ENCODE results near the gene NRXN3. TPM values are rescaled to one million over a fixed set of nuclear protein-coding genes. Genes with fewer than 3 reads are reported as not detected.

The NRXN3 gene
- polyA plus RNA-seq, 1 donor (not counting 4 experiments of a cell fraction or from before 2014, with no cell fraction given), result 0.89 TPM

DNA sequence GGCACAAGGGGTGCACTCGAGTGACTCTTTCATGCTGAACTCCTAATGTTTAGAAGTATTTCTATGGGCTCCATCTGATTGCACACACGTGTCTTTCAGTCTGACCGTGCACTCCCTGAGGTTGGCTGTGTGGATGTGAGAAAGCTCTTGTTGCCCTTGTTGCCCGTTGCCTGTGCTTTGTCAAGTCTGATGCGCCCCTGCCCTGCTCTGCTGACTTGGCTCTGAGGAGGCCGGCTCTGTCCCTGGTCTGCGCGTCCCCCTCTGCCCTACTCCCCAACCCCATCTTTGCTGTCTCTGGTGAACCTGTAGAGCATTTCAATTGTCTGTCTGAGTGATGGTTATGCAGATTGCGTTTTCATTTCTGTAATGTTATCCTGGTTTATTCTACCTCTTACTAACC lies 802.3 kb downstream of the NRXN3 start:
- Histone ChIP-seq H3K4me1 (ENCODE audit: control insufficient read depth, extremely low read depth, insufficient read depth, low read length) (peaks cover 2% of the 10 kb centered on the region), H3K36me3 (ENCODE audit: control insufficient read depth in 2 of 2, extremely low read depth in 1 of 2, insufficient read depth in 2 of 2, low read length in 2 of 2) (no peaks in the 10 kb centered on the region), H3K4me3 (ENCODE audit: control insufficient read depth in 2 of 3, extremely low read depth in 1 of 3, insufficient read depth in 2 of 3, low read depth in 1 of 3, low read length in 3 of 3) (no peak overlapping the region), H2AFZ (ENCODE audit: control insufficient read depth, low read length) (no peak overlapping the region), H3K27me3 (ENCODE audit: control insufficient read depth, extremely low read depth, insufficient read depth, low read length) (no peaks in the 10 kb centered on the region), H3K79me2 (ENCODE audit: control insufficient read depth, insufficient read depth, low read length) (no peaks in the 10 kb centered on the region), H3K9me3 (ENCODE audit: control insufficient read depth, low read depth, low read length) (no peaks in the 10 kb centered on the region), H3K4me2 (ENCODE audit: control insufficient read depth, extremely low read depth, insufficient read depth, low read depth, low read length) (no peak overlapping the region), H4K20me1 (ENCODE audit: control insufficient read depth, extremely low read depth, insufficient read depth, low read length) (no peaks in the 10 kb centered on the region), H3K9ac (ENCODE audit: control insufficient read depth, extremely low read depth, insufficient read depth, low read length) (no peak overlapping the region), H3K27ac (ENCODE audit: control insufficient read depth, insufficient read depth, low read length) (no peak overlapping the region), H3K9me1 (ENCODE audit: control insufficient read depth, extremely low read depth, insufficient read depth, low read length) (no peaks in the 10 kb centered on the region)
- DNase-seq (ENCODE audit: low read depth, low spot score), result no peak
- TF ChIP-seq EZH2 (IDR thresholded peaks at IDR 0.05; ENCODE audit: low read length), result no peak
- TF ChIP-seq, protein P1, sequence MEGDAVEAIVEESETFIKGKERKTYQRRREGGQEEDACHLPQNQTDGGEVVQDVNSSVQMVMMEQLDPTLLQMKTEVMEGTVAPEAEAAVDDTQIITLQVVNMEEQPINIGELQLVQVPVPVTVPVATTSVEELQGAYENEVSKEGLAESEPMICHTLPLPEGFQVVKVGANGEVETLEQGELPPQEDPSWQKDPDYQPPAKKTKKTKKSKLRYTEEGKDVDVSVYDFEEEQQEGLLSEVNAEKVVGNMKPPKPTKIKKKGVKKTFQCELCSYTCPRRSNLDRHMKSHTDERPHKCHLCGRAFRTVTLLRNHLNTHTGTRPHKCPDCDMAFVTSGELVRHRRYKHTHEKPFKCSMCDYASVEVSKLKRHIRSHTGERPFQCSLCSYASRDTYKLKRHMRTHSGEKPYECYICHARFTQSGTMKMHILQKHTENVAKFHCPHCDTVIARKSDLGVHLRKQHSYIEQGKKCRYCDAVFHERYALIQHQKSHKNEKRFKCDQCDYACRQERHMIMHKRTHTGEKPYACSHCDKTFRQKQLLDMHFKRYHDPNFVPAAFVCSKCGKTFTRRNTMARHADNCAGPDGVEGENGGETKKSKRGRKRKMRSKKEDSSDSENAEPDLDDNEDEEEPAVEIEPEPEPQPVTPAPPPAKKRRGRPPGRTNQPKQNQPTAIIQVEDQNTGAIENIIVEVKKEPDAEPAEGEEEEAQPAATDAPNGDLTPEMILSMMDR (optimal IDR thresholded peaks at IDR 0.05 in 1 of 3, IDR thresholded peaks at IDR 0.05 in 1 of 3, conservative IDR thresholded peaks at IDR 0.05 in 1 of 3; ENCODE audit: extremely low read depth in 1 of 3, insufficient read depth in 2 of 3, low read length in 3 of 3), result no peak
- dilution Hi-C loops (cut with MboI; ENCODE audit: extremely low pct_ligation_motif_present, low sequenced_read_pairs), result loop anchor here (25.0 kb wide), 1 partner anchor 1890 kb away; no protein-coding TSS in a partner anchor
- no peak for FAIRE-seq

DNA sequence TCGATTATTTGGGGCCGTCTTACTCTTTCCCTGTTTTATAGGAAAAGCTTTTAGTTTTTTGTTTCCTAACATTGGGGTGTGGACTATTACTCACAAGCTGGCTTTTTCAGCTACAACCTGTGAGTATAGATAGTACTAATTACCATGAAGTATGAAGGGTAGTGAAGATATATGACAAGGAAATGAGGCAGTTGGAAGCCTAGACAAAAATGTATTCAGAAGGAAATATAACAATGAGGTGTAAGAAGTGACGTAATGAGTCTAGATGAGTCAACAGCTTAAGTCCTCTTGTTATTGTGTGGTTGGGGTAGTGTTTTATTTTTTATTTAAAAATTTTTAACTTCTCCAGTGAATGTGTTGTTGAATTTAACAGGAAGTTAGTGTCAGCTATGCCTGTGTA lies 804.5 kb downstream of the NRXN3 start:
- Histone ChIP-seq H4K20me1 (ENCODE audit: control insufficient read depth, extremely low read depth, insufficient read depth, low read length) (no peaks in the 10 kb centered on the region), H3K36me3 (ENCODE audit: control insufficient read depth in 2 of 2, extremely low read depth in 1 of 2, insufficient read depth in 2 of 2, low read length in 2 of 2) (no peaks in the 10 kb centered on the region), H3K9me3 (ENCODE audit: control insufficient read depth, low read depth, low read length) (no peaks in the 10 kb centered on the region), H3K4me1 (ENCODE audit: control insufficient read depth, extremely low read depth, insufficient read depth, low read length) (peaks cover 2% of the 10 kb centered on the region), H3K79me2 (ENCODE audit: control insufficient read depth, insufficient read depth, low read length) (no peaks in the 10 kb centered on the region), H3K27ac (ENCODE audit: control insufficient read depth, insufficient read depth, low read length) (no peak overlapping the region), H3K27me3 (ENCODE audit: control insufficient read depth, extremely low read depth, insufficient read depth, low read length) (no peaks in the 10 kb centered on the region), H2AFZ (ENCODE audit: control insufficient read depth, low read length) (peak overlapping the region; percentile 28), H3K4me2 (ENCODE audit: control insufficient read depth, extremely low read depth, insufficient read depth, low read depth, low read length) (peak overlapping the region; percentile 53), H3K9ac (ENCODE audit: control insufficient read depth, extremely low read depth, insufficient read depth, low read length) (no peak overlapping the region), H3K4me3 (ENCODE audit: control insufficient read depth in 2 of 3, extremely low read depth in 1 of 3, insufficient read depth in 2 of 3, low read depth in 1 of 3, low read length in 3 of 3) (no peak overlapping the region), H3K9me1 (ENCODE audit: control insufficient read depth, extremely low read depth, insufficient read depth, low read length) (no peaks in the 10 kb centered on the region)
- FAIRE-seq (no peak), DNase-seq (ENCODE audit: low read depth, low spot score) (no peak)
- TF ChIP-seq EZH2 (IDR thresholded peaks at IDR 0.05; ENCODE audit: low read length), result no peak
- dilution Hi-C loops (cut with MboI; ENCODE audit: extremely low pct_ligation_motif_present, low sequenced_read_pairs), result loop anchor here (25.0 kb wide), 1 partner anchor 1888 kb away; no protein-coding TSS in a partner anchor

DNA sequence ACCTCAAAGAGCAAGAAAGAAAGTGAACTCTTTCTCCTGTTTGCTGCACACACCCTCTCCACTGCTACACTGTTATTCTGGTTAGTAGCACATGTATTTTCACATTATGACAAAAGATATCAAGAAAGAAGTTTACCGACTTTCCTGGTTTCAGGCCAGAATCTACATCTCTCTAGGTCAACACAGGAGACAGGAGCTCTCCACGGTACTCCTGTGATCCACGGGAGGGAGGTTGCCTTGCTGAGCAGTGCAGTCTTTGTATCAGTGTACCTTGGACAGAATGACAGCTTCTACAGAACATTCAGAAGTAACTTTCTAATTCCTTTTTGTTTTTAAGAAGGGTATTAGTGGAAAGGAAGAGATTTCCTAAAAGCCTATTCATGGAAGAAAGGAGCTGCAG lies 805.6 kb downstream of the NRXN3 start:
- dilution Hi-C loops (cut with MboI; ENCODE audit: extremely low pct_ligation_motif_present, low sequenced_read_pairs), result no loop called here
- H3K4me1 ChIP-seq (ENCODE audit: control insufficient read depth, extremely low read depth, insufficient read depth, low read length), result peaks cover 2% of the 10 kb centered on the region
- FAIRE-seq (no peak), DNase-seq (ENCODE audit: low read depth, low spot score) (no peak)
- no peak overlapping the region for H3K27ac ChIP-seq (ENCODE audit: control insufficient read depth, insufficient read depth, low read length)
- TF ChIP-seq EZH2 (IDR thresholded peaks at IDR 0.05; ENCODE audit: low read length), result no peak
- TF ChIP-seq, protein P1 (optimal IDR thresholded peaks at IDR 0.05 in 1 of 3, IDR thresholded peaks at IDR 0.05 in 1 of 3, conservative IDR thresholded peaks at IDR 0.05 in 1 of 3; ENCODE audit: extremely low read depth in 1 of 3, insufficient read depth in 2 of 3, low read length in 3 of 3), result no peak
- no peaks in the 10 kb centered on the region for H3K36me3 ChIP-seq (ENCODE audit: control insufficient read depth in 2 of 2, extremely low read depth in 1 of 2, insufficient read depth in 2 of 2, low read length in 2 of 2)
- no peak overlapping the region for H3K4me2 ChIP-seq (ENCODE audit: control insufficient read depth, extremely low read depth, insufficient read depth, low read depth, low read length)
- no peak overlapping the region for H2AFZ ChIP-seq (ENCODE audit: control insufficient read depth, low read length)
- no peaks in the 10 kb centered on the region for H3K79me2 ChIP-seq (ENCODE audit: control insufficient read depth, insufficient read depth, low read length)
- H3K4me3 ChIP-seq (ENCODE audit: control insufficient read depth in 2 of 3, extremely low read depth in 1 of 3, insufficient read depth in 2 of 3, low read depth in 1 of 3, low read length in 3 of 3), result no peak overlapping the region
- no peaks in the 10 kb centered on the region for H3K9me1 ChIP-seq (ENCODE audit: control insufficient read depth, extremely low read depth, insufficient read depth, low read length)
- no peak overlapping the region for H3K9ac ChIP-seq (ENCODE audit: control insufficient read depth, extremely low read depth, insufficient read depth, low read length)
- no peaks in the 10 kb centered on the region for H4K20me1 ChIP-seq (ENCODE audit: control insufficient read depth, extremely low read depth, insufficient read depth, low read length)
- H3K9me3 ChIP-seq (ENCODE audit: control insufficient read depth, low read depth, low read length), result no peaks in the 10 kb centered on the region
- H3K27me3 ChIP-seq (ENCODE audit: control insufficient read depth, extremely low read depth, insufficient read depth, low read length), result no peaks in the 10 kb centered on the region
